Bronchial epithelial cell (primary cell): ENCODE data around the gene HIVEP1. TPM values are rescaled to one million over a fixed set of nuclear protein-coding genes. Genes with fewer than 3 reads are reported as not detected.

Experiments used
- DNase-seq: peaks from one replicate; pipeline ENCODE4 v3.0.0-alpha.2; 2010; ENCODE audit warnings: low read depth
- FAIRE-seq: peaks from 2 replicates; lab custom pipeline; 2011; peaks lifted over from hg19 to GRCh38; lab: Jason Lieb, UNC
- H3K27me3 ChIP-seq: 2 replicates; pipeline ENCODE4 v1.5.1; 2011; ENCODE audit warnings: low read length; ENCODE audit not compliant: control insufficient read depth, insufficient read depth
- H3K36me3 ChIP-seq: 2 replicates; pipeline ENCODE4 v1.5.1; 2011; ENCODE audit warnings: low read length; ENCODE audit not compliant: control insufficient read depth, insufficient read depth
- H3K4me3 ChIP-seq: 2 replicates; pipeline ENCODE4 v1.5.1; 2011; ENCODE audit warnings: mild to moderate bottlenecking, low read depth, low read length, control low read depth
- total RNA-seq: library from RNA; depleted of rRNA; stranded (reverse); fragments of >200 nt; gene quantifications from 2 replicates; pipeline ENCODE4 v1.2.1, GENCODE V29; 2014
- TF ChIP-seq, protein P1 (sequence below): IDR thresholded peaks from 2 replicates; pipeline ENCODE4 v1.5.1; 2011; ENCODE audit warnings: mild to moderate bottlenecking, moderate library complexity, low read length, control low read depth, inconsistent platforms; ENCODE audit not compliant: insufficient read depth, severe bottlenecking

Gene HIVEP1
- total RNA-seq, 1 donor from 2014 or later: 6.8 TPM

DNA sequence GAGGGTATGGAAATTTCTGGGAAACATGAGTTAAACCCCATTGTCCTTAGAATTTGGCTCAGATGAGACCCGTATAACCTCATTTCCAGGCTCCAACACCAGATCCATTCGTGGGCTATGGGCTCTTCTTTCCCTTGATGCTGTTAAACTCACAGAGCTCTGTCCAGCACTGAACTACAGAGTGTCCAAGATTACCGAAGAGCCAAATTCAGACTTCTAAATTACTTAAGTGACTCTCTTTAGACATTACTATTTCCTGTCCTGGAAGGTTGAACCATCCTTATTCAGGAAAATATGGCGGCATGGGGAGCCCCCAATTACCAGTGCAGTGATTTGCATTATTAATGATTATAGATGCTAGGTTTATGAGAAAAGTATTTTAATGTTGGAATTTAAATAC is 153.2 kb downstream of the HIVEP1 start:
- DNase-seq (no peak), FAIRE-seq (no peak)
- TF ChIP-seq, protein P1, sequence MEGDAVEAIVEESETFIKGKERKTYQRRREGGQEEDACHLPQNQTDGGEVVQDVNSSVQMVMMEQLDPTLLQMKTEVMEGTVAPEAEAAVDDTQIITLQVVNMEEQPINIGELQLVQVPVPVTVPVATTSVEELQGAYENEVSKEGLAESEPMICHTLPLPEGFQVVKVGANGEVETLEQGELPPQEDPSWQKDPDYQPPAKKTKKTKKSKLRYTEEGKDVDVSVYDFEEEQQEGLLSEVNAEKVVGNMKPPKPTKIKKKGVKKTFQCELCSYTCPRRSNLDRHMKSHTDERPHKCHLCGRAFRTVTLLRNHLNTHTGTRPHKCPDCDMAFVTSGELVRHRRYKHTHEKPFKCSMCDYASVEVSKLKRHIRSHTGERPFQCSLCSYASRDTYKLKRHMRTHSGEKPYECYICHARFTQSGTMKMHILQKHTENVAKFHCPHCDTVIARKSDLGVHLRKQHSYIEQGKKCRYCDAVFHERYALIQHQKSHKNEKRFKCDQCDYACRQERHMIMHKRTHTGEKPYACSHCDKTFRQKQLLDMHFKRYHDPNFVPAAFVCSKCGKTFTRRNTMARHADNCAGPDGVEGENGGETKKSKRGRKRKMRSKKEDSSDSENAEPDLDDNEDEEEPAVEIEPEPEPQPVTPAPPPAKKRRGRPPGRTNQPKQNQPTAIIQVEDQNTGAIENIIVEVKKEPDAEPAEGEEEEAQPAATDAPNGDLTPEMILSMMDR: no peak
- H3K4me3 ChIP-seq: no peak overlapping the region
- H3K36me3 ChIP-seq: peaks cover 15% of the 10 kb centered on the region
- H3K27me3 ChIP-seq: no peaks in the 10 kb centered on the region

DNA sequence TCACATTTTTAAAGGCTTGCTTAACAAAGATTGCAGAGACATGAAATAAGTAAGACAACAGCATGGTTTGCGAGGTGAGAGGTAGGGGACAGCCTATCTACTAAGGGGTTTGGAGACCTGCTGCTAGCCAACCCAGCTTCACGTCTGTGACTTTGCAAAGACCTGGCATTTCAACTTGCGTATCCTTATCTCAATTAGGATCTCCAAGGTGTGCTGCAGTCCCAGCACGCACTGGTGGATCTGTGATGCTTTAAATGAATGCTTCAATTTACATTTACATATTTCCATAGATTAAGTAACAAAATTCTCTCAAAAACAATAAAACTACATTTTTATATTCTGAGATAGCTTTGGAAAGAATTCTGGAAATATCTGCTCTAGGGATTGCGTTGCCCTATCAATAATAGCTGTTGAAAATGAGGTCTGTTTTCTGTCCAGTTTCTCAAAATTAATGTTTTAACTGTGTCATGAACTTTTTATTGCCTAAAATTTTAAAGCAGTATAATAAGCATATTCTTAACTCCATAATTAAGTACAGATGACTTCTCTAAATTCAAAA is 153.7 kb downstream of the HIVEP1 start:
- TF ChIP-seq, protein P1: no peak

GRCh38 chr6:12169377-12169776 is 157.3 kb downstream of the HIVEP1 start:
- FAIRE-seq (no peak), DNase-seq (no peak)
- Histone ChIP-seq H3K36me3 (no peaks in the 10 kb centered on the region), H3K4me3 (no peak overlapping the region), H3K27me3 (no peaks in the 10 kb centered on the region)
- TF ChIP-seq, protein P1: no peak

More for the DNA sequence above, 153.7 kb downstream of the HIVEP1 start:
- H3K4me3 ChIP-seq: no peak overlapping the region
- FAIRE-seq: no peak
- H3K27me3 ChIP-seq: no peaks in the 10 kb centered on the region
- peaks cover 15% of the 10 kb centered on the region for H3K36me3 ChIP-seq
- no peak for DNase-seq

DNA sequence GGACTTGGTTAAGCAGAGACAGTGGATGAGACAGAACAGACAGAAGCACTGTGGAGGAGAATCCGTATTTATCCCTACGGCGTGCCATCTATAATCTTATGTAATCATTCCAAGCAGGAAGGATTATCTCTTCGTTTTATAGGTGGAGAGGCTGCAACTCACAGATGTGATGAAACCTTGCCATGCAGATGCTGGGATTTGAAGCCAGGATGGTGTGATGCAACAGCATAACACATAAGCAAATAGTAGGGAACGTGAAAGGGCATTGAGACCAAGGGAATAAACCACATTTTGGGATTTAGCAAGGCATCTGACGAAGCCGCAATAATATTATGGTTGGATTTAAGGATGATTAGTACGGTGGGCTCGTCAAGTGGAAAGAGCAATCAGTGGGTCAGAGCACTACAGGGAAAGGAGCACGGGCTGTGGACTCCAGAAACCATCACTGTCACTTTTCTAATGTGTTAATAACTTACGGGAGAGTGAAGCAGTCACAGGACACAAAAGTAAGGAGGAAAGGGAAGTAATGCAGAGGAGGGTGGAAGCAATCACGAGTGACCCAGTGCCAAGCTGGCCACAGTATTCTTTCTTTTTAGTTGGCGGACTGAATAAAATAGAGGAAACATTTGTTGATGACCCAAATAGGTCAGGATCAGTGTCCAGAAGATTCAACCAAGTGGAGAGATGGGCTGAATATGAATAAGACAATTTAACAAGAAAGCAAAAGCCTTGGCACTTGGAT is 158.4 kb downstream of the HIVEP1 start:
- DNase-seq: no peak

GRCh38 chr6:12171717-12172116 is 159.6 kb downstream of the HIVEP1 start:
- FAIRE-seq: no peak
- DNase-seq: no peak
- Histone ChIP-seq H3K4me3 (no peak overlapping the region), H3K36me3 (no peaks in the 10 kb centered on the region), H3K27me3 (no peaks in the 10 kb centered on the region)
- TF ChIP-seq, protein P1: no peak

More for the DNA sequence above, 158.4 kb downstream of the HIVEP1 start:
- no peaks in the 10 kb centered on the region for H3K36me3 ChIP-seq
- H3K27me3 ChIP-seq: no peaks in the 10 kb centered on the region
- no peak for FAIRE-seq
- H3K4me3 ChIP-seq: no peak overlapping the region
- TF ChIP-seq, protein P1: no peak
